ENCODE data around the gene ZNF292. TPM values are rescaled to one million over a fixed set of nuclear protein-coding genes. Genes with fewer than 3 reads are reported as not detected.

ZNF292 gene
- total RNA-seq, result 19.5 and 20.9 TPM in 2 replicates

DNA sequence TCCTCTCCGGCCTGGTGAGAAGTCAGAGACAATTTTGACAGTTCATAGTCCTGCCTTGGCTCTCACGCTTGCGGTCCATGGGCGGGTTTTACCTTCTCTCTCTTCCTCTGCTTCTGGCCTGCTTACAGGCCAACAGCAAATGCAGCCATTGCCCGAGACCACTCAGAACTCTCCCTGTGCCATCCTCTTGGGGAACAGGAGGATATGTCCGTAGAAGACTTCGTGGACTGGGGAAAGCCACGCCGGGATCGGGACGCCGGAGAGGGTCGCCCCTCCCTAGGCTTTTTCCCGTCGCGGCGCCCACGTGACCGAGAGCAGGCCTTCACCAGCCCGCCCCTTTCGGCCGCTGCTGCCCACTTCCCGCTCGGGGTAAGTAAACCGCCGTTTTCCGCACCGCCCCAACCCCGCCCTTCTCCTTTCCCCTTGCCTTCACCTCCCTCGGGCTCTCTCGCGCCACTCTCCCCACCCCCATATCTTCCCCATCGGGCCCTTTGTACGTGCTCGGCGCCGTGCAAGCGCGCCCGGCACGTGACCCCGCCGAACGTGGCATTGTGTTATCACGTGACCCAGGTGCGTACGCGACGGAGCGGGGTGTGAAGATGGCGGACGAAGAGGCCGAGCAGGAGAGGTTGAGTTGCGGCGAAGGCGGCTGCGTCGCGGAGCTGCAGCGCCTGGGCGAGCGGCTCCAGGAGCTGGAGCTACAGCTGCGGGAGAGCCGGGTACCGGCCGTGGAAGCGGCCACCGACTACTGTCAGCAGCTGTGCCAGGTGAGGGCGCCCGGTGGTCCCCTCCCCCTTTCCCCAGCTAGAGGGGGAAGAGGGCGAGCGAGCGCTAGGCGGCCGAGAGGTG lies at the start of gene ZNF292:
Gene ZNF292 (plus strand): TSS at position 573 of the 849 bp plus-strand sequence. CDS start 27 bp downstream, at position 600.

Other genes with a start within 250 kb of the ZNF292 start
- not detected in 2 replicates for gene HTR1E, start 218.0 kb upstream of the ZNF292 start, total RNA-seq
- not detected in 2 replicates for gene CGA, start 60.5 kb upstream of the ZNF292 start, total RNA-seq
- gene SMIM8, start 167.0 kb downstream of the ZNF292 start, total RNA-seq, result 4.4 and 5.3 TPM in 2 replicates
- not detected in 2 replicates for gene GJB7, start 173.7 kb downstream of the ZNF292 start, total RNA-seq
- gene C6orf163, start 189.2 kb downstream of the ZNF292 start, total RNA-seq, result 2.7 and 2.9 TPM in 2 replicates

Measured in subcutaneous preadipocyte (primary cell).